HG03175 (cell line): ENCODE results near the gene GON4L.
"Not testable (repeated sequence)": the region's sequence is repeated elsewhere in the genome, so short reads cannot be mapped to it uniquely, and the experiment has no call there.

ENCODE experiments used
- ATAC-seq: cut with Tn5 transposase; IDR thresholded peaks from one replicate; pipeline ENCODE4 v1.9.1; 2021; ENCODE audit warnings: mild to moderate bottlenecking, moderate library complexity; ENCODE audit not compliant: unreplicated experiment

GON4L gene, protein sequence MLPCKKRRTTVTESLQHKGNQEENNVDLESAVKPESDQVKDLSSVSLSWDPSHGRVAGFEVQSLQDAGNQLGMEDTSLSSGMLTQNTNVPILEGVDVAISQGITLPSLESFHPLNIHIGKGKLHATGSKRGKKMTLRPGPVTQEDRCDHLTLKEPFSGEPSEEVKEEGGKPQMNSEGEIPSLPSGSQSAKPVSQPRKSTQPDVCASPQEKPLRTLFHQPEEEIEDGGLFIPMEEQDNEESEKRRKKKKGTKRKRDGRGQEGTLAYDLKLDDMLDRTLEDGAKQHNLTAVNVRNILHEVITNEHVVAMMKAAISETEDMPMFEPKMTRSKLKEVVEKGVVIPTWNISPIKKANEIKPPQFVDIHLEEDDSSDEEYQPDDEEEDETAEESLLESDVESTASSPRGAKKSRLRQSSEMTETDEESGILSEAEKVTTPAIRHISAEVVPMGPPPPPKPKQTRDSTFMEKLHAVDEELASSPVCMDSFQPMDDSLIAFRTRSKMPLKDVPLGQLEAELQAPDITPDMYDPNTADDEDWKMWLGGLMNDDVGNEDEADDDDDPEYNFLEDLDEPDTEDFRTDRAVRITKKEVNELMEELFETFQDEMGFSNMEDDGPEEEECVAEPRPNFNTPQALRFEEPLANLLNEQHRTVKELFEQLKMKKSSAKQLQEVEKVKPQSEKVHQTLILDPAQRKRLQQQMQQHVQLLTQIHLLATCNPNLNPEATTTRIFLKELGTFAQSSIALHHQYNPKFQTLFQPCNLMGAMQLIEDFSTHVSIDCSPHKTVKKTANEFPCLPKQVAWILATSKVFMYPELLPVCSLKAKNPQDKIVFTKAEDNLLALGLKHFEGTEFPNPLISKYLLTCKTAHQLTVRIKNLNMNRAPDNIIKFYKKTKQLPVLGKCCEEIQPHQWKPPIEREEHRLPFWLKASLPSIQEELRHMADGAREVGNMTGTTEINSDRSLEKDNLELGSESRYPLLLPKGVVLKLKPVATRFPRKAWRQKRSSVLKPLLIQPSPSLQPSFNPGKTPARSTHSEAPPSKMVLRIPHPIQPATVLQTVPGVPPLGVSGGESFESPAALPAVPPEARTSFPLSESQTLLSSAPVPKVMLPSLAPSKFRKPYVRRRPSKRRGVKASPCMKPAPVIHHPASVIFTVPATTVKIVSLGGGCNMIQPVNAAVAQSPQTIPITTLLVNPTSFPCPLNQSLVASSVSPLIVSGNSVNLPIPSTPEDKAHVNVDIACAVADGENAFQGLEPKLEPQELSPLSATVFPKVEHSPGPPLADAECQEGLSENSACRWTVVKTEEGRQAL (N-terminal part only)

DNA sequence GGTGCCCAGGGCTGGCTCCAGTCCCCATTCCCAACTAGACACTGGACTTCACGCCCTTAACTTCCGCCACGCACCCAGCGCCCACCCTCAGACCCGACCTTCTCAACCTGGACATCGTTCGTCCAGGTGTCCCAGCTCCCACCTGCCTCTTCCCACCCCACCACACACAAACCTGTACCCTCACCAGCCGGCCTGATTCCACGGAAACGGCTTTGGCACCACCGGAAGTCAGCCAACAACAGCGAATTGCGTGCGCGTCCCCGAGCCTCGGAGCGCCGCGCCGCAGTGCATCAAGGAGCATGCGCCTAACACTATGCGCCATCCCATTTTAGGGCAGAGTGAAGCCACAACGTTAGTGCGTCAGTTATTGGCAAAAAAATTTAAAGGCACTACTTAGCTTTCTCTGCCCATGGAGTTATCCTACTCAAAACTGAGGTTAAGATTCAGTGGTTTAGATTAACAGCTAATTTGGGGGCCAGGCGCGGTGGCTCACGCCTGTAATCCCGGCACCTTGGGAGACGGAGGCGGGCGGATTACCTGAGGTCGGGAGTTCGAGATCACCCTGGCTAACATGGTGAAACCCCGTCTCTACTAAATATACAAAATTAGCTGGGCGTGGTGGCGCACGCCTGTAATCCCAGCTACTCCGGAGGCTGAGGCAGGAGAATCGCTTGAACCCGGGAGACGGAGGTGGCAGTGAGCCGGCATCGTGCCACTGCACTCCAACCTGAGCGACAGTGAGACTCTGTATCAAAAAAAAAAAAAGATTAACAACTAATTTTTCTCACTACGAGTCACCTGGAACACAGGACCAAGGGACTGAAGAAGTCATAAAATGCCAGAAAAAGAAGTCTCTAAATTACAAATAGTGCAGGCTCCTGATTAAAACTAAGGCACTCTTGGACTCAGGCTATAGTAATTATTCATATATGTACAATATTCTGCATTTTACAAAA, at the start of gene GON4L:
TSS of gene GON4L (minus strand) at position 240 of the 956 bp plus-strand sequence. CDS start 3,434 bp downstream, outside the sequence.
- ATAC-seq = peak; percentile 49

DNA sequence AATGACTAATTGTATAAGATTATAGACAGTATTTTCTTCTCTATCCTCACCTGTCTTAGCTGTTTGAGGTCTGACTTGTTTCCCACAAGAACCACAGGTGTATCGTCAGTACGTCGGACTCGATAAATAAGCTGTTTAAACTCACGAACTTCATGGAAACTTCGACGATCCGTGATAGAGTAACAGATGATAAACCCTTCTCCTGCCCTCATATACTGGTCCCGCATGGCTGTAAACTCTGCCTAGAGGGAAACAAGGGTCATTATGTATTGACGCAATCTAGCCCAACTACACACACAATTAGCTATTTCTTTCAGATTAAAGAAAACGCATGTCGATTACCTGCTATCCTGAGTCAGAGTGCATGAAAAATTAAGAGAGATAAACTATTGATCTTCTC, 47.2 kb upstream of the GON4L start:
- no peak for ATAC-seq

- ATAC-seq = no peak
These were observed 43.1 kb upstream of the GON4L start for GRCh38 chr1:155900161-155900560.

GRCh38 chr1:155899683-155900082, 42.7 kb upstream of the GON4L start:
- ATAC-seq = no peak

GRCh38 chr1:155898888-155899287, 41.9 kb upstream of the GON4L start:
- no peak for ATAC-seq

GRCh38 chr1:155897746-155898145, 40.7 kb upstream of the GON4L start:
- no peak for ATAC-seq

GRCh38 chr1:155896476-155896875, 39.5 kb upstream of the GON4L start:
- not testable (repeated sequence) for ATAC-seq

DNA sequence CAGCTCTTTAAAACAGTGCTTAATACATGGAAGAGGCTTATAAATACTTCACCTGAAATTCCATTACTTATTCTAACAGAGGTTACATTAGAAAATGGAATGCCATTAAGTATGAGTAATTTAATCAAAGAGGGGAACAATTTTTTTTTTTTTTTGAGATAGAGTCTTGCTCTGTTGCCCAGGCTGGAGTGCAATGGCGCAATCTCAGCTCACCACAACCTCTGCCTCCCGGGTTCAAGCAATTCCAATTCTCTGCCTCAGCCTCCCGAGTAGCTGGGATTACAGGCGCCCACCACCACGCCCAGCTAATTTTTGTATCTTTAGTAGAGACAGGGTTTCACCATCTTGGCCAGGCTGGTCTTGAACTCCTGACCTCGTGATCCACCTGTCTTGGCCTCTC, 38.6 kb upstream of the GON4L start:
- not testable (repeated sequence) for ATAC-seq

DNA sequence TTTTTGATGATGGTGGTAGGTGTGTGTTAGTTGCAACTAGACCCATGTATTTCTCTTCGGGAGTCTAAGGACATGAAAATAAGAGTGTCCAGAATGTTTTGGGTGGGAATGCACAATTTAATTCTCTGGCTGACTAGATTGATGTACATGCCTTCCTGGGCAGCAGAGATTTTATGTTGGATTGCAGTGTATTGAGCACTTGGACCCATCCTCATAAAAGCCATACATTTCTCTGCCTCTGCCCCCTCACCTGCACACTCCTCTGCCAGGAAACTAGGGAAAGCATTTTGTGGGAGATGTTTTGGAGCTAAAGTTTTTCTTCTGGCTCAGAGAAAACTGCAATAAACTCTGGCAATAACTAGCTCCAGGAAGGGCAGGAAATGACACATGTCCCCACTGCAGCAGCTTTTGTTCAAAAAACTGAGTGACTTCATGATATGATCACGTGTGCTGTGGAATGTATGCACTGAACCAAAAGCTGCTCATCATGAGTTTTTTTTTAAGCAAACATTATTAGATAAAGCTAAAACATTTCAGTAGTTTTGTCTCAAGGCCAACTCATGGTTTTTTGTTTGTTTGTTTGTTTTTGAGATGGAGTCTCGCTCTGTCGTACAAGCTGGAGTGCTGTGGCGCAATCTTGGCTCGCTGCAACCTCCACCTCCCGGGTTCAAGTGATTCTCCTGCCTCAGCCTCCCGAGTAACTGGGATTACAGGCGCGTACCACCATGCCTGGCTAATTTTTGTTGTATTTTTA, 36.6 kb upstream of the GON4L start:
- ATAC-seq = no peak

DNA sequence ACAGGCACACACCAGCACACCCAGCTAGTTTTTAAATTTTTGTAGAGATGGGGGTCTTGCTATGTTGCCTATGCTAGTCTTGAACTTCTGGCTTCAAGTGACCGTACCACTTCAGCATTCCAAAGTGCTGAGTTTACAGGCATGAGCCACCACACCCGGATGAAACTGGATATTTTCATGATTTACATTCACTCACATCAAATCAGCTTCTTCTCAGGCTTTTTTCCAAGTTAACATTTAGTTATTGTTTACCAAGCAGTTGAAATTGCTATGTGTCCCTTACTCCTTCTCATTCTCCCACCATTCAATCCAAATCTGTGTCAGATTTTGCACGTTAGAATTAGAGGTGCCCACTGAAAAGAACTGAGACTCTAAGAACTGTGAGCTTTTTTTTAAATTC, 35.8 kb upstream of the GON4L start:
- no peak for ATAC-seq

DNA sequence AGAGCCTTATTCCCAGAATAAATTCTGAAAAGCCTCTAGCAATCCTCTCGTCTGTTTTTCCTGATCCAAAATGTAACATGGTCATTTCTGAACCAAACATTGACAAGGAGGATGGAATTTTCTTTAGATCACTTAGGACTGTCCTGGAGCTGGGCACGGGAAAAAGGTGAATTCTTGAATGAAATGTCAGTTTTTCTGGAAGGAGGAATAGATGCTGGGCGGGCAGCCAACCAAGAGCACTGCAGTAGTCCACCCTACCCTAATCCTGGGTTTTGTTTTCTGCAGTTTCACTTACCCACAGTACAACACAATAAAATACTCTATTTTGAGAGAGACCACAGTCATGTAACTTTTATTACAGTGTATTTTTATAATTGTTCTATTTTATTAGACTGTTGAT, 33.2 kb upstream of the GON4L start:
- ATAC-seq = no peak

- no peak for ATAC-seq
These were observed 32.6 kb upstream of the GON4L start for GRCh38 chr1:155889566-155889965.

- no peak for ATAC-seq
These were observed 31.5 kb upstream of the GON4L start for GRCh38 chr1:155888481-155888880.

- no peak for ATAC-seq
These were observed 28.0 kb upstream of the GON4L start for GRCh38 chr1:155884982-155885381.

GRCh38 chr1:155884031-155884960, 27.3 kb upstream of the GON4L start:
- no peak for ATAC-seq

GRCh38 chr1:155882766-155883165, 25.8 kb upstream of the GON4L start:
- ATAC-seq = no peak

DNA sequence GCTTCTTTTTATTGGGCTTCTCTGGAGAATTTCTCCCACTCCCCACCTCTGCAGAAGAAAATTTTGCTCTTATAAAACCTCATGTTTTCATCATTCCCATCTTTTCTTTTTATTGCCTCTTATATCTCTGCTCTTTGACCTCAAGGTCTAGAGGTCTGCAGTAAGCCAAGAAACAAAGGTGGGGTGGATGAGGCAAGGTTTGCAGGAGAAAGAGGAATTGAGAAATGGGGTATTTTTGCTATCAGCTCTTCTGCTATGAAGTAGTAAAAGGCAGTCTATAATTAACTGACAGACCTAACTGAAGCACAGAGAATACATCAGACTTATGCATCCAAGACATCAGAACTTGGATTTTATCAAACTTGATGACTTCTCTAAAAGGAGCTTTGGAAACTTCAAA, 25.2 kb upstream of the GON4L start:
- no peak for ATAC-seq

GRCh38 chr1:155880950-155881349, 23.9 kb upstream of the GON4L start:
- no peak for ATAC-seq
